AG04449 (cell line): ENCODE results near the gene MKI67.

Experiments used
- CTCF ChIA-PET: fragments of 350-600 bp; formaldehyde crosslinking; extraction: SDS; loops from one replicate; lab custom pipeline; 2021; ENCODE audit warnings: antibody characterized with exemption; lab: Yijun Ruan, JAX
- POLR2A ChIA-PET: fragments of 400-600, 350-600 bp; formaldehyde crosslinking; extraction: SDS; loops from one replicate; lab custom pipeline; 2020; ENCODE audit warnings: antibody characterized with exemption, inconsistent platforms; lab: Yijun Ruan, JAX
- DNase-seq: peaks from one replicate; pipeline ENCODE4 v3.0.0-alpha.2; 2010; ENCODE audit warnings: low read depth, low spot score
- H3K4me3 ChIP-seq: 2 replicates; pipeline ENCODE4 v1.5.1; 2011; ENCODE audit warnings: low read depth, mild to moderate bottlenecking, control low read depth, low read length
- TF ChIP-seq, protein P1 (sequence below): IDR thresholded peaks from one replicate; pipeline ENCODE4 v1.5.1; 2011; ENCODE audit warnings: mild to moderate bottlenecking, moderate library complexity, low read length, control low read depth, inconsistent platforms; ENCODE audit not compliant: insufficient read depth; ENCODE audit errors: missing control alignments

Gene MKI67

DNA sequence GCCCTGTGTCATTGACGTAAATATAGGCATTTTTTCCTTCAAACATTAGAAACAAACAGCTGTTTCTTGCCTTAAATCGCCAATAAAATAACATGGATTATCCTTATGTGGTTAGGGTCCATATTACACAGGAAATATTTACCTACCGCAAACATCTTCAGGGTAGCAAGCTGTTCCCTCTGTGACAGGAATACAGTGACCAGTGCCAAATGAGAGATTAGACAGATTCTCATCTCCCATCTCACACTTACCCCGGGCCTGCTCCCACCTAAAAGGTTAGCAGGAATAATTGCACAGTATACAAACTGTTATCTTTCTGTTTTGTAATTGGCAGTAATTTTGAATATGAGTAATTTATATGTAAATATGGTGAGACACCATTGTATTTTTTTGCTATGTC lies 16.5 kb downstream of the MKI67 start:
- no peak for DNase-seq
- TF ChIP-seq, protein P1, sequence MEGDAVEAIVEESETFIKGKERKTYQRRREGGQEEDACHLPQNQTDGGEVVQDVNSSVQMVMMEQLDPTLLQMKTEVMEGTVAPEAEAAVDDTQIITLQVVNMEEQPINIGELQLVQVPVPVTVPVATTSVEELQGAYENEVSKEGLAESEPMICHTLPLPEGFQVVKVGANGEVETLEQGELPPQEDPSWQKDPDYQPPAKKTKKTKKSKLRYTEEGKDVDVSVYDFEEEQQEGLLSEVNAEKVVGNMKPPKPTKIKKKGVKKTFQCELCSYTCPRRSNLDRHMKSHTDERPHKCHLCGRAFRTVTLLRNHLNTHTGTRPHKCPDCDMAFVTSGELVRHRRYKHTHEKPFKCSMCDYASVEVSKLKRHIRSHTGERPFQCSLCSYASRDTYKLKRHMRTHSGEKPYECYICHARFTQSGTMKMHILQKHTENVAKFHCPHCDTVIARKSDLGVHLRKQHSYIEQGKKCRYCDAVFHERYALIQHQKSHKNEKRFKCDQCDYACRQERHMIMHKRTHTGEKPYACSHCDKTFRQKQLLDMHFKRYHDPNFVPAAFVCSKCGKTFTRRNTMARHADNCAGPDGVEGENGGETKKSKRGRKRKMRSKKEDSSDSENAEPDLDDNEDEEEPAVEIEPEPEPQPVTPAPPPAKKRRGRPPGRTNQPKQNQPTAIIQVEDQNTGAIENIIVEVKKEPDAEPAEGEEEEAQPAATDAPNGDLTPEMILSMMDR: no peak
- POLR2A ChIA-PET: no interaction called here
- CTCF ChIA-PET: interaction anchor here (1.0 kb wide), 1 partner anchor 40 kb away, joined by 3 read pairs; no protein-coding TSS in a partner anchor
- H3K4me3 ChIP-seq: no peak overlapping the region

DNA sequence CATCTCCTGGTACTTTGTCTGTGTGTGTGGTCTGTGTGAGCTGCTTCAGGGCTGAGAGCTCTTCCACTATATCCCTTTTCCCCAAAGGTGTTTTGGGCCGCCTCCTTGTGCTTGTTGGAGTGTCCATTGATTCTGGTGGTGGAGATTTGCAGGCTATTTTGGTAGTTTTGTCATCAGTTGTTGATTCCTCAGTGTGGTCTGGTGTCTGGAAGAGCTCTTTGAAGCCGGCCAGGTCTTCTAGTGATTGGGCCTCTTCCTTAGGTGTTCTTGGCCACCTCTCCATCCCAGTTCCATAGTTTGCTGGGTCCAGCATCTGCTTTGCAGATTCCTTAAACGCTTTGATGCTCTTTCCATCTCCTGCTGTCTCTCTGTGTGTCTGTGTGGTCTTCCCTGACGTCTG lies 20.8 kb downstream of the MKI67 start:
- no peak for DNase-seq
- TF ChIP-seq, protein P1: no peak
- CTCF ChIA-PET: no interaction called here
- POLR2A ChIA-PET: no interaction called here
- no peak overlapping the region for H3K4me3 ChIP-seq

DNA sequence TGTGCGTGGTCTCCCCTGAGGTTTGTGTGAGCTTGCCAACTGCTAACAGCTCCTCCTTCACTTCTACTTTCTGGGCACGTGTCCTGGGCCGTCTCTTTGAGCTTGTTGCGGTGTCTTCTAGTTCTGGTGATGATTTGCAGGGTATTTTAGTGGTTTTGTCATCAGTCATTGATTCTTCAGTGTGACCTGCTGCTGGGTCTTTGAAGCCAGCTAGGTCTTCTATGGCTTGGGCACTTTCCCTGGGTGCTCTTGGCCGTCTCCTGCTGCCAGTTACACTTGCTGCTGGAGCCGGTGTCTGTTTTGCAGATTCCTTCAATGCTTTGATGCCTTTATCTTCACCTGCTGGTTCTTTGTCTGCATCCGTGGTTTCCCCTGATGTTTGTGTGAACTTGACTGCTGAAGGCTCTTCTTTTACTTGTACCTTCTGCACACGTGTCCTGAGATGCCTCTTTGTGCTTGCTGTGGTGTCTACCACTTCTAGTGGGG lies 23.0 kb downstream of the MKI67 start:
- TF ChIP-seq, protein P1: no peak
- no peak overlapping the region for H3K4me3 ChIP-seq
- ChIA-PET POLR2A (no interaction called here), CTCF (interaction anchor here (1.5 kb wide), 1 partner anchor 13 kb away, joined by 3 read pairs; no protein-coding TSS in a partner anchor)
- no peak for DNase-seq

DNA sequence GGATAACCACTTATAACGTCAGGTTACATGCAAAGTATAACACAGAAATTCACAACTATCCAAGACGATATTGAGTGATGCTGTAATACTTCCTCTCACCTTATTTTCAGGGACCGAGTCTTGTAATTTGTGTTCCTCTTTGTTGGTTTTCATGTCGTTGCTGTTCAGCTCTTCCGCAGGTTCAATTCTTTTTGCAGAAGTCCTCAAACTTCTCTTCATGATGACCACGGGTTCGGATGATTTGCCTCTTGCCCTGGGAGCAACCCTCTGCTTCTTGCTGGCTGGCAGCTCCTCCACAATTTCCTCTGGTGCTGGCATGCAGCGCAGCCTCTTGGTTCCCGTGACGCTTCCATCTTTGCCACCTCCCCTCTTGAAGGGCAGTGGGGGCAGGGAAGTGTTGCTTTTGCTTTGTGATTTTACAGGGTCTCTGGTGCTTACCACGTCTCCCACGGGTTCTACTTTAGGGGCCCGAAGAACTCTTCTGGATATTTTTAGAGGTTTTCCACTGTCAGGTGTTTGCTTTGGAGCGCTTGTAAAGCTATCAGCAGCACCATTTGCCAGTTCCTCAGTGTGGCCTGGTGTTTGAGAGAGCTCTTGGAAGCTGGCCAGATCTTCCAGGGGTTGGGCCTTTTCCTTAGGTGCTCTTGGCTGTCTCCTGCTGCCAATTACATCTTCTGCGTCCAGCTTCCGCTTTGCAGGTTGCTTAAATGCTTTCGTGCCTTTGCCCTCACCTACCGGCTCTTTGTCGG lies 23.6 kb downstream of the MKI67 start:
- DNase-seq: no peak
- TF ChIP-seq, protein P1: no peak
- no peak overlapping the region for H3K4me3 ChIP-seq
- CTCF ChIA-PET: no interaction called here
- POLR2A ChIA-PET: no interaction called here

GRCh38 chr10:128101901-128102300 lies 24.3 kb downstream of the MKI67 start:
- POLR2A ChIA-PET: no interaction called here
- DNase-seq: no peak
- CTCF ChIA-PET: no interaction called here
- no peak overlapping the region for H3K4me3 ChIP-seq
- TF ChIP-seq, protein P1: no peak

GRCh38 chr10:128099901-128100300 lies 26.3 kb downstream of the MKI67 start:
- DNase-seq: no peak
- TF ChIP-seq, protein P1: no peak
- ChIA-PET POLR2A (no interaction called here), CTCF (interaction anchor here (1.0 kb wide), 1 partner anchor 31 kb away, joined by 3 read pairs; no protein-coding TSS in a partner anchor)
- H3K4me3 ChIP-seq: no peak overlapping the region
